H9 (cell line): ENCODE results near the gene DNTT. TPM values are rescaled to one million over a fixed set of nuclear protein-coding genes. Genes with fewer than 3 reads are reported as not detected.
A peak's percentile ranks its signal among the peaks of the same experiment; 100 is the strongest.

Experiments
- DNase-seq: peaks from one replicate; pipeline ENCODE4 v3.0.0-alpha.2; 2017
- H2AFZ ChIP-seq: one replicate; pipeline ENCODE4 v1.6.1; 2013; ENCODE audit warnings: mild to moderate bottlenecking, low read length, control low read depth, moderate library complexity
- H2AK5ac ChIP-seq: 2 replicates; pipeline ENCODE4 v1.6.1; 2013; ENCODE audit warnings: low read length, control low read depth, mixed read lengths; ENCODE audit not compliant: insufficient read length
- H2BK120ac ChIP-seq: one replicate; pipeline ENCODE4 v1.6.1; 2013; ENCODE audit warnings: low read depth, mild to moderate bottlenecking, low read length, control low read depth, inconsistent platforms; ENCODE audit not compliant: poor library complexity, severe bottlenecking
- H2BK12ac ChIP-seq: 2 replicates; pipeline ENCODE4 v1.6.1; 2013; ENCODE audit warnings: low read length, control low read depth, mixed read lengths, low read depth; ENCODE audit not compliant: insufficient read length
- H2BK15ac ChIP-seq: 2 replicates; pipeline ENCODE4 v1.6.1; 2013; ENCODE audit warnings: low read depth, low read length, control low read depth
- H2BK20ac ChIP-seq: one replicate; pipeline ENCODE4 v1.6.1; 2013; ENCODE audit warnings: low read depth, mild to moderate bottlenecking, low read length, control low read depth, inconsistent platforms; ENCODE audit not compliant: poor library complexity, severe bottlenecking
- H2BK5ac ChIP-seq: 2 replicates; pipeline ENCODE4 v1.6.1; 2013; ENCODE audit warnings: low read length, control low read depth, mixed read lengths; ENCODE audit not compliant: insufficient read length
- H3K14ac ChIP-seq: 2 replicates; pipeline ENCODE4 v1.6.1; 2013; ENCODE audit warnings: low read length, control low read depth; ENCODE audit not compliant: insufficient read depth
- H3K18ac ChIP-seq: 2 replicates; pipeline ENCODE4 v1.6.1; 2013; ENCODE audit warnings: low read depth, mild to moderate bottlenecking, mixed read lengths, low read length, control low read depth; ENCODE audit not compliant: insufficient read length
- H3K23ac ChIP-seq: 2 replicates; pipeline ENCODE4 v1.6.1; 2013; ENCODE audit warnings: low read length, control low read depth, mixed read lengths, low read depth; ENCODE audit not compliant: insufficient read length
- H3K23me2 ChIP-seq: 2 replicates; pipeline ENCODE4 v1.6.1; 2013; ENCODE audit warnings: low read depth, mild to moderate bottlenecking, mixed read lengths, low read length, control low read depth; ENCODE audit not compliant: insufficient read length, poor library complexity, severe bottlenecking
- H3K27ac ChIP-seq: 2 replicates; pipeline ENCODE4 v1.5.1; 2013; ENCODE audit warnings: low read length, control low read depth, mixed read lengths, low read depth; ENCODE audit not compliant: insufficient read length
- H3K27me3 ChIP-seq: 2 replicates; pipeline ENCODE4 v1.6.1; 2013; ENCODE audit warnings: low read length, control low read depth, inconsistent platforms; ENCODE audit not compliant: insufficient read depth
- H3K4ac ChIP-seq: 2 replicates; pipeline ENCODE4 v1.6.1; 2013; ENCODE audit warnings: low read depth, mild to moderate bottlenecking, control low read depth, inconsistent platforms, low read length, moderate library complexity
- H3K4me1 ChIP-seq: 2 replicates; pipeline ENCODE4 v1.6.1; 2013; ENCODE audit warnings: low read length, control low read depth, inconsistent platforms; ENCODE audit not compliant: insufficient read depth
- H3K4me2 ChIP-seq: 2 replicates; pipeline ENCODE4 v1.6.1; 2013; ENCODE audit warnings: low read length, control low read depth, mixed read lengths; ENCODE audit not compliant: insufficient read length, insufficient read depth
- H3K56ac ChIP-seq: 2 replicates; pipeline ENCODE4 v1.6.1; 2013; ENCODE audit warnings: low read depth, mild to moderate bottlenecking, mixed read lengths, low read length, control low read depth; ENCODE audit not compliant: insufficient read length
- H3K79me1 ChIP-seq: 2 replicates; pipeline ENCODE4 v1.6.1; 2013; ENCODE audit warnings: low read depth, mild to moderate bottlenecking, moderate library complexity, low read length, control low read depth, inconsistent platforms; ENCODE audit not compliant: insufficient read depth, poor library complexity, severe bottlenecking
- H3K79me2 ChIP-seq: 2 replicates; pipeline ENCODE4 v1.6.1; 2013; ENCODE audit warnings: low read length, control low read depth, inconsistent platforms; ENCODE audit not compliant: insufficient read depth
- H3K9ac ChIP-seq: 2 replicates; pipeline ENCODE4 v1.6.1; 2013; ENCODE audit warnings: low read length, control low read depth, mixed read lengths; ENCODE audit not compliant: insufficient read length; ENCODE audit errors: extremely low read depth
- H3K9me3 ChIP-seq: one replicate; pipeline ENCODE4 v1.6.1; 2013; ENCODE audit warnings: low read depth, low read length, inconsistent platforms; ENCODE audit not compliant: control insufficient read depth
- H3T11ph ChIP-seq: one replicate; pipeline ENCODE4 v1.6.1; 2013; ENCODE audit warnings: mild to moderate bottlenecking, low read length, control low read depth, inconsistent platforms
- H4K20me1 ChIP-seq: one replicate; pipeline ENCODE4 v1.6.1; 2013; ENCODE audit not compliant: control insufficient read depth, insufficient read length, insufficient read depth
- H4K5ac ChIP-seq: 2 replicates; pipeline ENCODE4 v1.6.1; 2013; ENCODE audit warnings: low read depth, mild to moderate bottlenecking, mixed read lengths, low read length, control low read depth; ENCODE audit not compliant: insufficient read length
- H4K8ac ChIP-seq: replicated peaks from 2 replicates; pipeline ENCODE4 v1.6.1; 2013; ENCODE audit warnings: low read length, control low read depth, mixed read lengths, low read depth; ENCODE audit not compliant: insufficient read length
- H4K91ac ChIP-seq: 2 replicates; pipeline ENCODE4 v1.6.1; 2013; ENCODE audit warnings: low read depth, mild to moderate bottlenecking, moderate library complexity, mixed read lengths, low read length, control low read depth; ENCODE audit not compliant: insufficient read length
- H3K27ac Mint-ChIP-seq, 3 experiments: 2 replicates in 2 of 3; 3 replicates in 1 of 3; pipeline ENCODE4 v1.8.0; 2020 to 2021; ENCODE audit warnings: mixed read lengths in 3 of 3, mild to moderate bottlenecking in 1 of 3, moderate library complexity in 1 of 3
- H3K27me3 Mint-ChIP-seq: 2 replicates; pipeline ENCODE4 v1.8.0; 2021; ENCODE audit warnings: low read depth, mild to moderate bottlenecking, moderate library complexity, mixed read lengths
- H3K36me3 Mint-ChIP-seq, 3 experiments: 2 replicates in 2 of 3; 3 replicates in 1 of 3; pipeline ENCODE4 v1.8.0; 2020 to 2021; ENCODE audit warnings: low read depth in 3 of 3, mixed read lengths in 3 of 3; ENCODE audit not compliant: insufficient read depth in 1 of 3
- H3K4me1 Mint-ChIP-seq, 2 experiments: 2 replicates each; pipeline ENCODE4 v1.8.0; 2020; ENCODE audit warnings: mixed read lengths in 2 of 2
- H3K4me3 Mint-ChIP-seq, 2 experiments: 2 replicates in 1 of 2; 3 replicates in 1 of 2; pipeline ENCODE4 v1.8.0; 2020 to 2021; ENCODE audit warnings: mild to moderate bottlenecking in 2 of 2, mixed read lengths in 2 of 2, moderate library complexity in 1 of 2
- H3K9me3 Mint-ChIP-seq, 2 experiments: 2 replicates in 1 of 2; 3 replicates in 1 of 2; pipeline ENCODE4 v1.8.0; 2020; ENCODE audit warnings: mild to moderate bottlenecking in 2 of 2, mixed read lengths in 2 of 2, moderate library complexity in 1 of 2
- whole genome bisulfite sequencing: extraction: QIAGEN DNeasy Blood & Tissue Kit; methylation state at CpG from one replicate; pipeline ENCODE4 v1.1.7; 2013; ENCODE audit warnings: missing lambda C conversion rate, low lambda C conversion rate, mixed read lengths; ENCODE audit not compliant: insufficient read length; ENCODE audit errors: extremely low coverage; 5-methylcytosine and 5-hydroxymethylcytosine counted together
- total RNA-seq: library from RNA; stranded (reverse); gene quantifications from 2 replicates; pipeline ENCODE4 v1.2.1, GENCODE V29; 2021
- TF ChIP-seq, protein P1 (sequence below): fragments of 200-600 bp; sonication (generic); conservative IDR thresholded peaks from 3 replicates; pipeline ENCODE4 v1.8.0; 2021; ENCODE audit warnings: antibody characterized with exemption, mild to moderate bottlenecking

The DNTT gene
- total RNA-seq, 1 experiment from 2014 or later, result not detected

DNA sequence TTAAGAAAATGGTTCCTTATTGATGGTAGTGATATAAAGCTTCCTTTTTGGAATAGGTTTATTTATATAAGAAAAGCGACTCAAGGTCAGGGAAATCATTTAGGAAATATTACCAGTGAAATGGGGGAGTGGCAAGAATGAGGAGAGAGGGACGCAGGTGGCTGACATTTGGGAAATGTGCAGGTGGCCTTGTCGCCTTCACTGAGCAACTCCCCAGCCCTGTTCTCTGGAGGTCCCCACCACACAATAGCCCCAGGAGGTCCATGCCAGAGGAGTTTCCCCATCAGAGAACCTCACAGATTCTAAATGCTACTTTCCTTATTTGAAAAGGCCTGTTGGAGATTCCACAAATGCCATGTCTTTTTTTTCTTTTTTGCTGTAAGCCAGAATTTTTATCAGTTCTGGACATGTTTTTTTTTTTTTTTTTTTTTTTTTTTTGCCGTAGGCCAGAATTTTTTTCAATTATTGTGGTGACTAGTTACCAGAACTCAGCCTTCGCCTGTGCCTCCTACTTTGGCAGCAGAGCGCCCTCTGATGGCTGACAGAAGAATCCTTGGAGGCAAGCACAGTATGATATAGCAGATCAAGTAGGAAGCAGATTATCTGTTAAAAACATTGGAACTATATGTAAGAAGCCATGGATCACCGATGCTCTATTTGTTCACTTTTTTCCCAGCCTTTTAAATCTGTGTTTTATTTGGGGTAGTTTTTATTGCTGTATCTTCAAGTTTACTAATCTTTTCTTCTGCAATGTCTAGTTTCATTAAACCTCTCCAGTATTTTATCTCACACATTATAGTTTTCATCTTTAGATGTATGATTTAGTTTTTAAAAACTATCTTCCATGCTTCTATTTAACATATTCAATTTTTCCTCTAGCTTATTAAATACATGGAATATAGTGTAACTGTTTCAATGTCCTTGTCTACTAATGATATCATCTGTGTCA is 36.0 kb downstream of the DNTT start:
- Mint-ChIP-seq H3K27ac (peak overlapping the region in 1 of 3 experiments; percentile 22; a peak in 3 of 7 replicates), H3K4me3 (no peak overlapping the region), H3K36me3 (peaks cover 0 to 1% (median under 1%) of the 10 kb centered on the region in 3 experiments; a peak in 5 of 7 replicates), H3K9me3 (peaks cover 0 to 2% of the 10 kb centered on the region in 2 experiments; a peak in 1 of 5 replicates), H3K4me1 (peaks cover 58 to 60% of the 10 kb centered on the region in 2 experiments), H3K27me3 (peaks cover 23% of the 10 kb centered on the region)
- H3K4ac ChIP-seq, result no peak overlapping the region
- no peaks in the 10 kb centered on the region for H3K27me3 ChIP-seq
- no peak overlapping the region for H3K18ac ChIP-seq
- peaks cover 5% of the 10 kb centered on the region; the same call in 1 of the 2 replicates for H3K4me1 ChIP-seq
- WGBS, result 100% methylated on average over 1 of the region's 7 CpGs
- no peaks in the 10 kb centered on the region for H3K9me3 ChIP-seq
- H3K14ac ChIP-seq, result no peak overlapping the region
- no peak overlapping the region for H3K27ac ChIP-seq
- no peak overlapping the region for H2BK15ac ChIP-seq
- no peak overlapping the region for H4K91ac ChIP-seq
- no peak overlapping the region for H3K4me2 ChIP-seq
- no peaks in the 10 kb centered on the region for H4K20me1 ChIP-seq
- no peak overlapping the region for H2BK120ac ChIP-seq
- no peak overlapping the region for H2AFZ ChIP-seq
- H3K23ac ChIP-seq, result no peak overlapping the region
- no peak overlapping the region for H3T11ph ChIP-seq
- TF ChIP-seq, protein P1, sequence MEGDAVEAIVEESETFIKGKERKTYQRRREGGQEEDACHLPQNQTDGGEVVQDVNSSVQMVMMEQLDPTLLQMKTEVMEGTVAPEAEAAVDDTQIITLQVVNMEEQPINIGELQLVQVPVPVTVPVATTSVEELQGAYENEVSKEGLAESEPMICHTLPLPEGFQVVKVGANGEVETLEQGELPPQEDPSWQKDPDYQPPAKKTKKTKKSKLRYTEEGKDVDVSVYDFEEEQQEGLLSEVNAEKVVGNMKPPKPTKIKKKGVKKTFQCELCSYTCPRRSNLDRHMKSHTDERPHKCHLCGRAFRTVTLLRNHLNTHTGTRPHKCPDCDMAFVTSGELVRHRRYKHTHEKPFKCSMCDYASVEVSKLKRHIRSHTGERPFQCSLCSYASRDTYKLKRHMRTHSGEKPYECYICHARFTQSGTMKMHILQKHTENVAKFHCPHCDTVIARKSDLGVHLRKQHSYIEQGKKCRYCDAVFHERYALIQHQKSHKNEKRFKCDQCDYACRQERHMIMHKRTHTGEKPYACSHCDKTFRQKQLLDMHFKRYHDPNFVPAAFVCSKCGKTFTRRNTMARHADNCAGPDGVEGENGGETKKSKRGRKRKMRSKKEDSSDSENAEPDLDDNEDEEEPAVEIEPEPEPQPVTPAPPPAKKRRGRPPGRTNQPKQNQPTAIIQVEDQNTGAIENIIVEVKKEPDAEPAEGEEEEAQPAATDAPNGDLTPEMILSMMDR, result peak; percentile 92
- no peak overlapping the region for H4K8ac ChIP-seq
- H2AK5ac ChIP-seq, result no peak overlapping the region
- H2BK5ac ChIP-seq, result no peak overlapping the region
- no peaks in the 10 kb centered on the region for H3K23me2 ChIP-seq
- no peak overlapping the region for H2BK20ac ChIP-seq
- no peaks in the 10 kb centered on the region for H3K79me2 ChIP-seq
- DNase-seq, result peak; percentile 78
- no peak overlapping the region for H3K56ac ChIP-seq
- H3K79me1 ChIP-seq, result no peaks in the 10 kb centered on the region
- H3K9ac ChIP-seq, result no peak overlapping the region
- H2BK12ac ChIP-seq, result no peak overlapping the region
- H4K5ac ChIP-seq, result no peak overlapping the region
